OCI-LY3 (cell line): ENCODE results near the gene C1QTNF3.

Experiments used
- H2AFZ ChIP-seq: fragments of 200-600, 300-600 bp; shearing (Covaris generic); 2 replicates; pipeline ENCODE4 v1.6.0; 2014; ENCODE audit warnings: antibody characterized with exemption, low read depth, low read length
- H3K27ac ChIP-seq: fragments of 200-600, 300-600 bp; sonication (generic); 2 replicates; pipeline ENCODE4 v1.5.1; 2014; ENCODE audit warnings: mild to moderate bottlenecking, low read length, moderate library complexity, mixed read lengths
- H3K27me3 ChIP-seq: fragments of 200-600, 300-600 bp; sonication (generic); 2 replicates; pipeline ENCODE4 v1.6.1; 2014; ENCODE audit warnings: low read depth, low read length, mixed read lengths
- H3K36me3 ChIP-seq: fragments of 200-600, 300-600 bp; sonication (generic); replicated peaks from 2 replicates; pipeline ENCODE3; 2014; ENCODE audit warnings: low read depth, low read length, mixed read lengths
- H3K4me1 ChIP-seq: fragments of 300-600, 200-600 bp; sonication (generic); 2 replicates; pipeline ENCODE4 v1.6.1; 2014; ENCODE audit warnings: low read length, mixed read lengths
- H3K4me2 ChIP-seq: fragments of 200-600, 300-600 bp; sonication (generic); 2 replicates; pipeline ENCODE4 v1.6.1; 2014; ENCODE audit warnings: low read length, mixed read lengths
- H3K4me3 ChIP-seq: fragments of 300-600, 200-600 bp; sonication (generic); 2 replicates; pipeline ENCODE4 v1.5.1; 2014; ENCODE audit warnings: antibody characterized with exemption, mild to moderate bottlenecking, low read length, moderate library complexity
- H3K79me2 ChIP-seq: fragments of 300-600, 200-600 bp; shearing (Covaris generic); 2 replicates; pipeline ENCODE4 v1.6.1; 2014; ENCODE audit warnings: mild to moderate bottlenecking, low read length, mixed read lengths
- H3K9ac ChIP-seq: fragments of 300-600, 200-600 bp; shearing (Covaris generic); 2 replicates; pipeline ENCODE4 v1.6.0; 2014; ENCODE audit warnings: mild to moderate bottlenecking, low read length, moderate library complexity
- H3K9me3 ChIP-seq: fragments of 200-600, 300-600 bp; shearing (Covaris generic); 2 replicates; pipeline ENCODE4 v1.6.1; 2014; ENCODE audit warnings: low read length, mixed read lengths; ENCODE audit not compliant: insufficient read depth
- H4K20me1 ChIP-seq: fragments of 200-600, 300-600 bp; sonication (generic); 2 replicates; pipeline ENCODE4 v1.6.1; 2016; ENCODE audit warnings: low read length, mixed read lengths; ENCODE audit not compliant: insufficient read depth
- EZH2phosphoT487 ChIP-seq: fragments of 200-600 bp; shearing (Covaris generic); IDR thresholded peaks from 2 replicates; pipeline ENCODE4 v1.6.1; 2018; ENCODE audit warnings: antibody characterized with exemption, mixed run types, low read depth
- TF ChIP-seq, protein P1 (sequence below): fragments of 200-600, 300-600 bp; sonication (generic); IDR thresholded peaks from 2 replicates; pipeline ENCODE4 v1.5.1; 2014; ENCODE audit warnings: antibody characterized with exemption, low read length, low read depth

C1QTNF3 gene

DNA sequence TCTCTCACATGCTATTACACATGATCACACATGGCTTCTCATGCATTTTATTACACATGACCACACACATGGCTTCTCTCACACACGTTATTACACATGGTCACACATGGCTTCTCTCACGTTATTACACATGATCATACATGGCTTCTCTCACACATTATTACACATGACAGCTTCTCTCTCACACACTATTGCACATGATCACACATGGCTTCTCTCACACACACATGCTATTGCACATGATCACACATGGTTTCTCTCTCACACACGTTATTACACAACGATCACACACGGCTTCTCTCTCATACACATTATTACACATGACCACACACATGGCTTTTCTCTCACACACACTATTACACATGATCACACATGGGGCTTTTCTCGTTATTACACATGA lies 57.6 kb downstream of the C1QTNF3 start:
- Histone ChIP-seq H3K4me2 (no peak overlapping the region), H3K9ac (no peak overlapping the region), H4K20me1 (no peaks in the 10 kb centered on the region), H3K27me3 (no peaks in the 10 kb centered on the region), H3K4me3 (no peak overlapping the region), H3K79me2 (no peaks in the 10 kb centered on the region), H3K27ac (no peak overlapping the region), H2AFZ (no peak overlapping the region), H3K9me3 (no peaks in the 10 kb centered on the region), H3K4me1 (no peaks in the 10 kb centered on the region), H3K36me3 (peaks cover 17% of the 10 kb centered on the region)
- TF ChIP-seq, protein P1, sequence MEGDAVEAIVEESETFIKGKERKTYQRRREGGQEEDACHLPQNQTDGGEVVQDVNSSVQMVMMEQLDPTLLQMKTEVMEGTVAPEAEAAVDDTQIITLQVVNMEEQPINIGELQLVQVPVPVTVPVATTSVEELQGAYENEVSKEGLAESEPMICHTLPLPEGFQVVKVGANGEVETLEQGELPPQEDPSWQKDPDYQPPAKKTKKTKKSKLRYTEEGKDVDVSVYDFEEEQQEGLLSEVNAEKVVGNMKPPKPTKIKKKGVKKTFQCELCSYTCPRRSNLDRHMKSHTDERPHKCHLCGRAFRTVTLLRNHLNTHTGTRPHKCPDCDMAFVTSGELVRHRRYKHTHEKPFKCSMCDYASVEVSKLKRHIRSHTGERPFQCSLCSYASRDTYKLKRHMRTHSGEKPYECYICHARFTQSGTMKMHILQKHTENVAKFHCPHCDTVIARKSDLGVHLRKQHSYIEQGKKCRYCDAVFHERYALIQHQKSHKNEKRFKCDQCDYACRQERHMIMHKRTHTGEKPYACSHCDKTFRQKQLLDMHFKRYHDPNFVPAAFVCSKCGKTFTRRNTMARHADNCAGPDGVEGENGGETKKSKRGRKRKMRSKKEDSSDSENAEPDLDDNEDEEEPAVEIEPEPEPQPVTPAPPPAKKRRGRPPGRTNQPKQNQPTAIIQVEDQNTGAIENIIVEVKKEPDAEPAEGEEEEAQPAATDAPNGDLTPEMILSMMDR: no peak
- no peak for TF ChIP-seq EZH2phosphoT487

- no peak within 1 kb of the TSS for H3K4me2 ChIP-seq
- H3K4me3 ChIP-seq: no peak within 1 kb of the TSS
- H3K4me1 ChIP-seq: no peaks in the 10 kb centered on the region
- H4K20me1 ChIP-seq: no peaks in the 10 kb centered on the region
- no peak within 1 kb of the TSS for H2AFZ ChIP-seq
- TF ChIP-seq, protein P1: no peak
- no peak for TF ChIP-seq EZH2phosphoT487
- no peaks in the 10 kb centered on the region for H3K27me3 ChIP-seq
- H3K9me3 ChIP-seq: no peaks in the 10 kb centered on the region
- no peaks in the 10 kb centered on the region for H3K79me2 ChIP-seq
- peaks cover 17% of the 10 kb centered on the region for H3K36me3 ChIP-seq
- H3K27ac ChIP-seq: no peak within 1 kb of the TSS
- no peak within 1 kb of the TSS for H3K9ac ChIP-seq
Measured at GRCh38 chr5:33984671-33985124, 58.3 kb downstream of the C1QTNF3 start, which contains the start of gene SLC45A2. Gene SLC45A2 (minus strand): TSS chr5:33984693. CDS start chr5:33984583, 110 bp downstream.

DNA sequence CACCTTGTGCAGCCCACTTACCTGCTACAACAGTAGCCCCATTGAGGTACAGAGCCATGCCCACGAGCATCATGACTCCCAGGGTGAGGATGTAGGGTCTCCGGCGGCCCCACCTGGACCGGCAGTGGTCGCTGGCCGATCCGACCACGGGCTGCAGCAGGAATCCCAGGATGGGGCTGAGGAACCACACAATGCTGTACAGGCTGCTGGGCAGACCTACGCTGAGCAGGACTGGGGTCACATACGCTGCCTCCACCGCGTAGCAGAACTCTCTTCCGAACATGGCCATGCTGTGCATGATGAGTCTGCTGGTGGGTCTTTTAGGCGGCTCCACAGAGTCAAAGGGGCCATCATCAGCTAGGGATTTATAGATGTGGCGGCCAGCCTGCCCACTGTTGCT lies 58.8 kb downstream of the C1QTNF3 start:
- TF ChIP-seq, protein P1: no peak
- no peak for TF ChIP-seq EZH2phosphoT487

DNA sequence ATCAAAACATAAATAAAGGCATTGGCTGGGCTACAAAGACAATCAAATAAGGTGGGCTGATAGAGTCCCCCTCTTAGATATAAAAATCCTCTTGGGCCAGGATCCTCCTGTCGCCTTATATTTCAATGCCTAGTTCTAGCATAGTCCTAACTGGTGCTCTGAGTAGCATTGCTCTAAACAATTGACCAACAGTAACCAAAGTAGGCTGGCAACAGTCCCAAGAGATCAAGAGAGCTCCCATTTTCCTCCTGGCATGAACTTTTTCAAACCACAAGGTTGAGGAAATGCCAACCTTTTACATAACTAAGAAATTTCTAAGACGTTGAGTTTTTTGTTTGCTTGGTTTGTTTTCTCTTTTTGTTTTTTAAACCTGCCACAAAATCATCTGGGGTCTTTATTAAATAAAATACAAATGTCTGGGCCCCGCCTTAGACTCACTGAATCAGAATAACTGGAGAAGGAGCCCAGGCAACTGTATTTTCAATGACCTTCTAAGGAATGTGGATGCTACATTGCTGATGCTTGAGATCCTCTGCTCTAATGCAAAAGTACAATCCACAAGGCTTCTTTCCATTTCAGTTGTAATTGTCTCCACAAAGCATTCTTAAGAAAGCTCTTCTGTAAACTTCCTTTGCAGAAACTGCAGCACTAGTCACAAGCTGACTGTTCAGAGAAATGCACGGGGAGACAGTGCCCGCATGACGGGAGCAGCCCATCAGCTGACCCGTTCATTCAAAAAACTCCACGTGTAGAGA lies 61.4 kb downstream of the C1QTNF3 start:
- H3K4me1 ChIP-seq: no peaks in the 10 kb centered on the region
- no peaks in the 10 kb centered on the region for H3K27me3 ChIP-seq
- H3K79me2 ChIP-seq: no peaks in the 10 kb centered on the region
- no peak overlapping the region for H2AFZ ChIP-seq
- H4K20me1 ChIP-seq: no peaks in the 10 kb centered on the region
- TF ChIP-seq, protein P1: no peak
- TF ChIP-seq EZH2phosphoT487: no peak
- H3K4me3 ChIP-seq: no peak overlapping the region
- H3K9ac ChIP-seq: no peak overlapping the region
- H3K36me3 ChIP-seq: no peaks in the 10 kb centered on the region
- no peak overlapping the region for H3K4me2 ChIP-seq
- H3K9me3 ChIP-seq: no peaks in the 10 kb centered on the region
- H3K27ac ChIP-seq: no peak overlapping the region

More for the DNA sequence above, 58.8 kb downstream of the C1QTNF3 start:
- Histone ChIP-seq H4K20me1 (no peaks in the 10 kb centered on the region), H3K27me3 (no peaks in the 10 kb centered on the region), H3K4me2 (no peak overlapping the region), H3K9me3 (no peaks in the 10 kb centered on the region), H3K4me1 (no peaks in the 10 kb centered on the region), H3K9ac (no peak overlapping the region), H3K27ac (no peak overlapping the region), H2AFZ (no peak overlapping the region), H3K79me2 (no peaks in the 10 kb centered on the region), H3K36me3 (peaks cover 17% of the 10 kb centered on the region), H3K4me3 (no peak overlapping the region)
